ENCODE measurements around the gene ATOX1. TPM values are rescaled to one million over a fixed set of nuclear protein-coding genes. Genes with fewer than 3 reads are reported as not detected.

The ATOX1 gene
- total and polyA plus RNA-seq, 2 donors (not counting 1 experiment from before 2014, with no cell fraction given) = 37.3 to 43.6 TPM

DNA sequence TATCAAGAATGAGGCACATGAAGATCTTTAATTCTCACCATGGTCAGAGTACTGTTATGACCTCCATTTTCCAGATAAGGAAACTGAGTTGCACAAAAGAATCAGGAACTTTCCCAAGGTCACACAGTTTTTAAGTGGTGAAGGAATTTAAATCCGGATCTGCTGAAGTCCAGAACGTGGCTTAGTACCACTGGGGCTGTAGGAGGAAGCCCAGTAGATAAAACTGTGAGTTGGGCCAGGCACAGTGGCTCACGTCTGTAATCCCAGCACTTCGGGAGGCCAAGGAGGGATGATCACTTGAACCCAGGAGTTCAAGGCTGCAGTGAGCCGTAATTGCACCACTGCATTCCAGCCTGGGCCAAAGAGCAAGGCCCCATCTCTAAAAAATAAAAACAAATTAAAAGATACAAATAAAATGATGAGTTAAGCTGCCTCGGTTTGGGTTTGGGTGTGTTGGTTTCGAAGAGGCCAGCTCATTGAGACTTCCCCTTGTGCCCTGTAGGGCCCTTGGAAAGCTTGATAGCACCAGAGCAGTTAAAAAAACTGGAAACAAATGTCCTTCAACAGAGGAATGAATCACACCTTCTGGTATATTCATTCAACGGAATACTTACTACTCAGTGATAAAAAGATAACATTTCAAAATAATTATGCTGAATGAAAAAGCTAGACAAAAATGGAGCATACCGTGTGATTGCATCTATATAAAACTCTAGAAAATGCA lies 20.1 kb downstream of the ATOX1 start:
- Histone ChIP-seq H3K4me1 (ENCODE audit: control insufficient read depth in 2 of 2, insufficient read depth in 2 of 2, low read length in 2 of 2) (peaks cover 6% of the 10 kb centered on the region in 2 donors), H3K27me3 (replicated peaks in 1 of 4; ENCODE audit: control extremely low read depth in 1 of 4, control insufficient read depth in 3 of 4, insufficient read depth in 4 of 4, low read length in 3 of 4) (no peaks in the 10 kb centered on the region), H3K4me3 (ENCODE audit: control extremely low read depth in 1 of 5, extremely low read depth in 1 of 5, insufficient read depth in 1 of 5, low read depth in 2 of 5, low read length in 4 of 5) (no peak overlapping the region), H3K9ac (ENCODE audit: low read length) (no peak overlapping the region), H3K27ac (ENCODE audit: low read length in 2 of 2) (no peak overlapping the region), H3K4me2 (replicated peaks; ENCODE audit: low read depth, low read length, poor library complexity, severe bottlenecking) (no peak overlapping the region), H3K79me2 (ENCODE audit: control insufficient read depth, insufficient read depth, low read length) (peaks cover 7% of the 10 kb centered on the region), H3K36me3 (replicated peaks in 1 of 2; ENCODE audit: control extremely low read depth in 1 of 2, control insufficient read depth in 1 of 2, extremely low read depth in 1 of 2, insufficient read depth in 2 of 2, low read length in 1 of 2) (peaks cover 9 to 12% of the 10 kb centered on the region in 2 experiments), H3K9me3 (ENCODE audit: control extremely low read depth in 1 of 3, control insufficient read depth in 2 of 3, insufficient read depth in 1 of 3, low read length in 2 of 3) (no peaks in the 10 kb centered on the region), H4K20me1 (ENCODE audit: control insufficient read depth, insufficient read depth, low read length, poor library complexity, severe bottlenecking) (peaks cover 6% of the 10 kb centered on the region), H2AFZ (ENCODE audit: insufficient read depth, low read depth, low read length, poor library complexity, severe bottlenecking) (no peak overlapping the region)
- TF ChIP-seq EZH2 (IDR thresholded peaks at IDR 0.05; ENCODE audit: borderline replicate concordance, insufficient read depth, low read depth, low read length, poor library complexity, severe bottlenecking) = no peak
- TF ChIP-seq, protein P1, sequence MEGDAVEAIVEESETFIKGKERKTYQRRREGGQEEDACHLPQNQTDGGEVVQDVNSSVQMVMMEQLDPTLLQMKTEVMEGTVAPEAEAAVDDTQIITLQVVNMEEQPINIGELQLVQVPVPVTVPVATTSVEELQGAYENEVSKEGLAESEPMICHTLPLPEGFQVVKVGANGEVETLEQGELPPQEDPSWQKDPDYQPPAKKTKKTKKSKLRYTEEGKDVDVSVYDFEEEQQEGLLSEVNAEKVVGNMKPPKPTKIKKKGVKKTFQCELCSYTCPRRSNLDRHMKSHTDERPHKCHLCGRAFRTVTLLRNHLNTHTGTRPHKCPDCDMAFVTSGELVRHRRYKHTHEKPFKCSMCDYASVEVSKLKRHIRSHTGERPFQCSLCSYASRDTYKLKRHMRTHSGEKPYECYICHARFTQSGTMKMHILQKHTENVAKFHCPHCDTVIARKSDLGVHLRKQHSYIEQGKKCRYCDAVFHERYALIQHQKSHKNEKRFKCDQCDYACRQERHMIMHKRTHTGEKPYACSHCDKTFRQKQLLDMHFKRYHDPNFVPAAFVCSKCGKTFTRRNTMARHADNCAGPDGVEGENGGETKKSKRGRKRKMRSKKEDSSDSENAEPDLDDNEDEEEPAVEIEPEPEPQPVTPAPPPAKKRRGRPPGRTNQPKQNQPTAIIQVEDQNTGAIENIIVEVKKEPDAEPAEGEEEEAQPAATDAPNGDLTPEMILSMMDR (IDR thresholded peaks at IDR 0.05) = no peak
- Mint-ChIP-seq H3K4me3 (no peak overlapping the region), H3K9me3 (ENCODE audit: insufficient read depth) (no peaks in the 10 kb centered on the region), H3K4me1 (peaks cover 12% of the 10 kb centered on the region), H3K27ac (no peak overlapping the region), H3K27me3 (no peaks in the 10 kb centered on the region)
- ChIA-PET CTCF (interaction anchor here (0.8 to 11.7 kb wide), 4 partner anchors 11 to 79 kb away, joined by 3 to 156 read pairs (median 24); no protein-coding TSS in a partner anchor), POLR2A (no interaction called here)
- intact Hi-C loops (cut with micrococcal nuclease) = no loop called here
- 98% methylated on average over 4 of the region's 9 CpGs for WGBS (ENCODE audit: insufficient coverage)
- ATAC-seq (ENCODE audit: low read depth) (no peak), DNase-seq (no peak)

DNA sequence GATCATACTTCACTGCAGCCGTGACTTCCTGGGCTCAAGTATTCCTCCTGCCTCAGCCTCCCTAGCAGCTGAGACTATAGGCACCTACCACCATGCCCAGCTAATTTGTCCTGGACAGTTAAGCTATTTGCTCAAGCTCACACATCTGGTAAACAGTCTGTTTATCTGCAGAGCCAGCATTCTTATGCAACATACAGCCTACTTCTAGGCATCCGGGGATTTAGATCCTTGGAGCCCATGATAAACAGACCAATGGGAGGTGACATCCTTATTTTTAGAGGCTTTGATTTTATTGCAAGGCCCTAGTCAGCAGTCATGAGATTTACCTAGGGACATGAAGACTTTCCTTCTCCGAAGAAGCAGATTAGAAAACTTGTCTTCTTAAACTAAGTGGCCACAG lies 21.0 kb downstream of the ATOX1 start:
- no peak overlapping the region for H3K4me2 ChIP-seq (replicated peaks; ENCODE audit: low read depth, low read length, poor library complexity, severe bottlenecking)
- no peak overlapping the region for H3K9ac ChIP-seq (ENCODE audit: low read length)
- ATAC-seq (ENCODE audit: low read depth) (no peak), DNase-seq (no peak)
- Mint-ChIP-seq H3K27ac (no peak overlapping the region), H3K9me3 (ENCODE audit: insufficient read depth) (no peaks in the 10 kb centered on the region), H3K4me1 (peaks cover 11% of the 10 kb centered on the region), H3K27me3 (no peaks in the 10 kb centered on the region), H3K4me3 (no peak overlapping the region)
- TF ChIP-seq, protein P1 (IDR thresholded peaks at IDR 0.05) = no peak
- TF ChIP-seq EZH2 (IDR thresholded peaks at IDR 0.05; ENCODE audit: borderline replicate concordance, insufficient read depth, low read depth, low read length, poor library complexity, severe bottlenecking) = no peak
- H3K9me3 ChIP-seq (ENCODE audit: control extremely low read depth in 1 of 3, control insufficient read depth in 2 of 3, insufficient read depth in 1 of 3, low read length in 2 of 3) = no peaks in the 10 kb centered on the region
- peaks cover 6% of the 10 kb centered on the region in 2 donors for H3K4me1 ChIP-seq (ENCODE audit: control insufficient read depth in 2 of 2, insufficient read depth in 2 of 2, low read length in 2 of 2)
- H3K27me3 ChIP-seq (replicated peaks in 1 of 4; ENCODE audit: control extremely low read depth in 1 of 4, control insufficient read depth in 3 of 4, insufficient read depth in 4 of 4, low read length in 3 of 4) = no peaks in the 10 kb centered on the region
- no peak overlapping the region for H3K27ac ChIP-seq (ENCODE audit: low read length in 2 of 2)
- intact Hi-C loops (cut with micrococcal nuclease) = no loop called here
- ChIA-PET POLR2A (no interaction called here), CTCF (interaction anchor here (1.3 to 11.7 kb wide), 4 partner anchors 16 to 86 kb away, joined by 6 to 156 read pairs (median 18); no protein-coding TSS in a partner anchor)
- H4K20me1 ChIP-seq (ENCODE audit: control insufficient read depth, insufficient read depth, low read length, poor library complexity, severe bottlenecking) = peaks cover 6% of the 10 kb centered on the region
- peaks cover 7% of the 10 kb centered on the region for H3K79me2 ChIP-seq (ENCODE audit: control insufficient read depth, insufficient read depth, low read length)
- peaks cover 8 to 9% of the 10 kb centered on the region in 2 experiments for H3K36me3 ChIP-seq (replicated peaks in 1 of 2; ENCODE audit: control extremely low read depth in 1 of 2, control insufficient read depth in 1 of 2, extremely low read depth in 1 of 2, insufficient read depth in 2 of 2, low read length in 1 of 2)
- 96% methylated on average over 3 of the region's 3 CpGs for WGBS (ENCODE audit: insufficient coverage)
- no peak overlapping the region for H2AFZ ChIP-seq (ENCODE audit: insufficient read depth, low read depth, low read length, poor library complexity, severe bottlenecking)
- H3K4me3 ChIP-seq (ENCODE audit: control extremely low read depth in 1 of 5, extremely low read depth in 1 of 5, insufficient read depth in 1 of 5, low read depth in 2 of 5, low read length in 4 of 5) = no peak overlapping the region

Measured in B cell (primary cell).